GF-D8 (cell line): ENCODE measurements around the gene NACC2.

ENCODE experiments used
- DNase-seq: peaks from one replicate; lab custom pipeline; 2025; lab: John Stamatoyannopoulos, UW

Gene NACC2

GRCh38 chr9:135957431-135957830 is 137.7 kb downstream of the NACC2 start:
- DNase-seq, result no peak

GRCh38 chr9:135956802-135957174 is 138.3 kb downstream of the NACC2 start:
- DNase-seq, result no peak
